ENCODE results near the gene SNX27. TPM values are rescaled to one million over a fixed set of nuclear protein-coding genes. Genes with fewer than 3 reads are reported as not detected.

Gene SNX27
- total and polyA plus RNA-seq, 2 donors (not counting 1 experiment from before 2014, with no cell fraction given): 13.5 to 45.6 TPM

DNA sequence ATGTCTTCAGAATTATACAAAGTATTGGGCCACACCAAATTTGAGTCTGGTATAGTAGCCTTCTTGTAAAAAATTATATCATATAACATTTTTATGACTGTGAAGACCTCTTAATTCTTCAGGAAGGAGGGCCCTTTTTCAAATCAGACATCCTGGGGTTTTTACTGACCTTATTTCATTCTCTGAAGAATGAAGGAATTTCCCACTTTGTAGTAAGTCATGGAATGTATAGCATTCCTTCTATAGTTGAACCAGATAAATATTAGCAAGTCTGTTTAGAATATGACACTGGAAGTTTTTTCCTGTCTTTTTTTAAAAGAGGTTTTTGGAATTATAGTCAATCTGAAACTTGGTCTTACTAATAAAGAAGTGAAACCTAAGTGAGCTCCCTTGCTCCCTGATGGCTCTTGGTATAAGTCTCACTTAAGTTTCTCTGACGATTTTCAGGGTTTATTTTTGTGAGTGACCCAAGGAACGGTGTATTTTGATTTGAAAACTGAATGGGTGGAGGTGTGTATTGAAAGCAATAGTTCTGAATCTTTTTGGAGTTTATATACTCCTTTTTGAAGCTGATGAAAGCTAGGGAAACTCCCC lies 23.7 kb downstream of the SNX27 start:
- intact Hi-C loops (cut with micrococcal nuclease): no loop called here
- Mint-ChIP-seq H3K27ac (no peak overlapping the region), H3K27me3 (no peaks in the 10 kb centered on the region), H3K4me1 (peaks cover 8% of the 10 kb centered on the region), H3K9me3 (ENCODE audit: insufficient read depth) (no peaks in the 10 kb centered on the region), H3K4me3 (no peak overlapping the region)
- DNase-seq: no peak
- H3K4me3 ChIP-seq (ENCODE audit: control extremely low read depth in 1 of 5, extremely low read depth in 1 of 5, insufficient read depth in 1 of 5, low read depth in 2 of 5, low read length in 4 of 5): no peak overlapping the region
- no peak overlapping the region for H3K4me2 ChIP-seq (replicated peaks; ENCODE audit: low read depth, low read length, poor library complexity, severe bottlenecking)
- no peak overlapping the region for H3K9ac ChIP-seq (ENCODE audit: low read length)
- ChIA-PET POLR2A (no interaction called here), CTCF (interaction anchor here (1.5 kb wide), 1 partner anchor 19 kb away, joined by 3 read pairs; no protein-coding TSS in a partner anchor)
- H3K36me3 ChIP-seq (replicated peaks in 1 of 2; ENCODE audit: control extremely low read depth in 1 of 2, control insufficient read depth in 1 of 2, extremely low read depth in 1 of 2, insufficient read depth in 2 of 2, low read length in 1 of 2): peaks cover 0 to 1% of the 10 kb centered on the region in 2 experiments
- ATAC-seq (ENCODE audit: low read depth): no peak
- H3K79me2 ChIP-seq (ENCODE audit: control insufficient read depth, insufficient read depth, low read length): peaks cover 20% of the 10 kb centered on the region
- no peaks in the 10 kb centered on the region for H3K9me3 ChIP-seq (ENCODE audit: control extremely low read depth in 1 of 3, control insufficient read depth in 2 of 3, insufficient read depth in 1 of 3, low read length in 2 of 3)
- no peaks in the 10 kb centered on the region for H3K27me3 ChIP-seq (replicated peaks in 1 of 4; ENCODE audit: control extremely low read depth in 1 of 4, control insufficient read depth in 3 of 4, insufficient read depth in 4 of 4, low read length in 3 of 4)
- H4K20me1 ChIP-seq (ENCODE audit: control insufficient read depth, insufficient read depth, low read length, poor library complexity, severe bottlenecking): peaks cover 16% of the 10 kb centered on the region
- no peaks in the 10 kb centered on the region for H3K4me1 ChIP-seq (ENCODE audit: control insufficient read depth in 2 of 2, insufficient read depth in 2 of 2, low read length in 2 of 2)
- H3K27ac ChIP-seq (ENCODE audit: low read length in 2 of 2): no peak overlapping the region
- TF ChIP-seq, protein P1, sequence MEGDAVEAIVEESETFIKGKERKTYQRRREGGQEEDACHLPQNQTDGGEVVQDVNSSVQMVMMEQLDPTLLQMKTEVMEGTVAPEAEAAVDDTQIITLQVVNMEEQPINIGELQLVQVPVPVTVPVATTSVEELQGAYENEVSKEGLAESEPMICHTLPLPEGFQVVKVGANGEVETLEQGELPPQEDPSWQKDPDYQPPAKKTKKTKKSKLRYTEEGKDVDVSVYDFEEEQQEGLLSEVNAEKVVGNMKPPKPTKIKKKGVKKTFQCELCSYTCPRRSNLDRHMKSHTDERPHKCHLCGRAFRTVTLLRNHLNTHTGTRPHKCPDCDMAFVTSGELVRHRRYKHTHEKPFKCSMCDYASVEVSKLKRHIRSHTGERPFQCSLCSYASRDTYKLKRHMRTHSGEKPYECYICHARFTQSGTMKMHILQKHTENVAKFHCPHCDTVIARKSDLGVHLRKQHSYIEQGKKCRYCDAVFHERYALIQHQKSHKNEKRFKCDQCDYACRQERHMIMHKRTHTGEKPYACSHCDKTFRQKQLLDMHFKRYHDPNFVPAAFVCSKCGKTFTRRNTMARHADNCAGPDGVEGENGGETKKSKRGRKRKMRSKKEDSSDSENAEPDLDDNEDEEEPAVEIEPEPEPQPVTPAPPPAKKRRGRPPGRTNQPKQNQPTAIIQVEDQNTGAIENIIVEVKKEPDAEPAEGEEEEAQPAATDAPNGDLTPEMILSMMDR (IDR thresholded peaks at IDR 0.05): no peak
- no peak for TF ChIP-seq EZH2 (IDR thresholded peaks at IDR 0.05; ENCODE audit: borderline replicate concordance, insufficient read depth, low read depth, low read length, poor library complexity, severe bottlenecking)
- no peak overlapping the region for H2AFZ ChIP-seq (ENCODE audit: insufficient read depth, low read depth, low read length, poor library complexity, severe bottlenecking)
- 33% methylated on average over 1 of the region's 2 CpGs for WGBS (ENCODE audit: insufficient coverage)

DNA sequence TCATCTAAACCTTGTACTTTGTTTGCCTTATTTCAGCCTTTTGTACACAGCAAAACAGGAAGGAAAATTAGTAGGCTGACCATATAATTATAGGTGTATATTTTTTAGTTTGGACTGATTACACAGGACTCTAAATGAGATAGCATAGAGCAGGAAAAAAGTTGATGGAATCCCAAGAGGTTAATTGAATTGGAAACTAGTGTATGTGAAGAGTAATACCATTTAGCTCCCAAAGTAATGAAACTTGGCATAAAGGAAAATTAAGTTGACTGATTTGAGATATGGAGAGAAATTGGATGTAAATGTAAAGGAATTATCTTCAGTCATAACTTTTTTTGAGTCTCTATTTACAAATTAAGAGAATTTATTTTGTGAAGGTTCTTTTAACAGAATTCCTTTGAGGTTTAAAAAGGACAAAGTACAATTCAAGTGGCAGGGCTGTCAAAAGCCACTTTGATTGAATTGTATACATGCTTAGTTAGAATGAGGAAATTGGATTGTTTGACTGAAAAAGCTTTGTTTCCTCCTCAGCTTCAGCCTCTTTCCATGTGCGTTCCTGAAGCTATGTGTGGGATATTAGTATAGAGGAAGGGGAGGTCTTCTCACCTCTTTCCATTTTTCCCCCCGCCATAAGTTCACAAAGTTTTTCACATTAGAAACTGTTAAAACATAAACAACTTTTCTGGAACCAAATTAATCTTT lies 26.4 kb downstream of the SNX27 start:
- Histone ChIP-seq H2AFZ (ENCODE audit: insufficient read depth, low read depth, low read length, poor library complexity, severe bottlenecking) (no peak overlapping the region), H3K36me3 (replicated peaks in 1 of 2; ENCODE audit: control extremely low read depth in 1 of 2, control insufficient read depth in 1 of 2, extremely low read depth in 1 of 2, insufficient read depth in 2 of 2, low read length in 1 of 2) (peaks cover 1 to 4% of the 10 kb centered on the region in 2 experiments), H4K20me1 (ENCODE audit: control insufficient read depth, insufficient read depth, low read length, poor library complexity, severe bottlenecking) (peaks cover 9% of the 10 kb centered on the region), H3K27ac (ENCODE audit: low read length in 2 of 2) (no peak overlapping the region), H3K9me3 (ENCODE audit: control extremely low read depth in 1 of 3, control insufficient read depth in 2 of 3, insufficient read depth in 1 of 3, low read length in 2 of 3) (no peaks in the 10 kb centered on the region), H3K4me3 (ENCODE audit: control extremely low read depth in 1 of 5, extremely low read depth in 1 of 5, insufficient read depth in 1 of 5, low read depth in 2 of 5, low read length in 4 of 5) (no peak overlapping the region), H3K79me2 (ENCODE audit: control insufficient read depth, insufficient read depth, low read length) (peaks cover 21% of the 10 kb centered on the region), H3K4me1 (ENCODE audit: control insufficient read depth in 2 of 2, insufficient read depth in 2 of 2, low read length in 2 of 2) (no peaks in the 10 kb centered on the region), H3K9ac (ENCODE audit: low read length) (no peak overlapping the region), H3K4me2 (replicated peaks; ENCODE audit: low read depth, low read length, poor library complexity, severe bottlenecking) (no peak overlapping the region), H3K27me3 (replicated peaks in 1 of 4; ENCODE audit: control extremely low read depth in 1 of 4, control insufficient read depth in 3 of 4, insufficient read depth in 4 of 4, low read length in 3 of 4) (no peaks in the 10 kb centered on the region)
- DNase-seq (no peak), ATAC-seq (ENCODE audit: low read depth) (no peak)
- intact Hi-C loops (cut with micrococcal nuclease): no loop called here
- no peak overlapping the region for H3K4me3 Mint-ChIP-seq
- ChIA-PET CTCF (no interaction called here), POLR2A (no interaction called here)
- TF ChIP-seq EZH2 (IDR thresholded peaks at IDR 0.05; ENCODE audit: borderline replicate concordance, insufficient read depth, low read depth, low read length, poor library complexity, severe bottlenecking): no peak
- TF ChIP-seq, protein P1 (IDR thresholded peaks at IDR 0.05): no peak
- WGBS (ENCODE audit: insufficient coverage): no CpG with 5 or more reads among the region's 2 CpGs
- peaks cover 4% of the 10 kb centered on the region for H3K4me1 Mint-ChIP-seq
- H3K9me3 Mint-ChIP-seq (ENCODE audit: insufficient read depth): no peaks in the 10 kb centered on the region
- no peaks in the 10 kb centered on the region for H3K27me3 Mint-ChIP-seq
- H3K27ac Mint-ChIP-seq: no peak overlapping the region

Data from B cell (primary cell).